B cell (primary cell): Measurements from ENCODE around the gene RMP24.

Experiments used
- ATAC-seq: fragments of 200-7000 bp; cut with Tn5 transposase; one replicate; pipeline ENCODE4 v1.10.0; 2021; ENCODE audit warnings: low read depth, mild to moderate bottlenecking, moderate number of reproducible peaks, moderate library complexity
- CTCF ChIA-PET: fragments of 350-600 bp; sonication (Branson Sonifier 250); formaldehyde crosslinking; loops from one replicate; lab custom pipeline; 2021; ENCODE audit warnings: antibody characterized with exemption, inconsistent platforms; lab: Charles Lee
- POLR2A ChIA-PET: fragments of 350-600 bp; sonication (Branson Sonifier 250); formaldehyde crosslinking; loops from one replicate; lab custom pipeline; 2021; ENCODE audit warnings: antibody characterized with exemption; lab: Charles Lee
- DNase-seq: peaks from one replicate; pipeline ENCODE4 v3.0.0; 2013
- H2AFZ ChIP-seq: 2 replicates; pipeline ENCODE4 v1.6.1; 2012; ENCODE audit warnings: mild to moderate bottlenecking, low read depth, low read length; ENCODE audit not compliant: insufficient read depth, poor library complexity, severe bottlenecking
- H3K27ac ChIP-seq, 2 donors: 1 replicate in 1 of 2; 2 replicates in 1 of 2; pipeline ENCODE4 v1.5.1; 2012 to 2013; ENCODE audit warnings: low read length in 2 of 2, mild to moderate bottlenecking in 2 of 2, moderate library complexity in 1 of 2
- H3K27me3 ChIP-seq, 4 experiments: fragments of 200-600 bp in 1 of 4; sonication (generic) in 1 of 4; replicated peaks in 1 of 4; 1 replicate in 2 of 4; 2 replicates in 2 of 4; pipeline versions ENCODE4 v1.6.1 to v1.7.0; 2013 to 2016; ENCODE audit warnings: low read length in 3 of 4, mild to moderate bottlenecking in 2 of 4, mixed read lengths in 1 of 4, moderate library complexity in 1 of 4; ENCODE audit not compliant: insufficient read depth in 4 of 4, control insufficient read depth in 3 of 4; ENCODE audit errors: control extremely low read depth in 1 of 4
- H3K36me3 ChIP-seq, 2 experiments: replicated peaks in 1 of 2; 1 replicate in 1 of 2; 2 replicates in 1 of 2; pipeline versions ENCODE4 v1.6.1 to v1.7.1; 2013; ENCODE audit warnings: low read length in 1 of 2; ENCODE audit not compliant: insufficient read depth in 2 of 2, control insufficient read depth in 1 of 2; ENCODE audit errors: control extremely low read depth in 1 of 2, extremely low read depth in 1 of 2
- H3K4me1 ChIP-seq, 2 donors: fragments of 200-600 bp in 1 of 2; sonication (generic) in 1 of 2; 1 replicate in 1 of 2; 2 replicates in 1 of 2; pipeline versions ENCODE4 v1.5.1 to v1.6.1; 2013 to 2017; ENCODE audit warnings: low read length in 2 of 2; ENCODE audit not compliant: control insufficient read depth in 2 of 2, insufficient read depth in 2 of 2
- H3K4me2 ChIP-seq: replicated peaks from 2 replicates; pipeline ENCODE3; 2012; ENCODE audit warnings: mild to moderate bottlenecking, low read depth, low read length; ENCODE audit not compliant: poor library complexity, severe bottlenecking
- H3K4me3 ChIP-seq, 5 experiments: fragments of 200-600 bp in 1 of 5; sonication (generic) in 1 of 5; 1 replicate in 3 of 5; 2 replicates in 2 of 5; pipeline versions ENCODE4 v1.5.1 to v1.7.0; 2011 to 2016; ENCODE audit warnings: low read length in 4 of 5, mild to moderate bottlenecking in 4 of 5, low read depth in 2 of 5, control low read depth in 1 of 5, moderate library complexity in 1 of 5; ENCODE audit not compliant: insufficient read depth in 1 of 5; ENCODE audit errors: control extremely low read depth in 1 of 5, extremely low read depth in 1 of 5
- H3K79me2 ChIP-seq: fragments of 200-600 bp; sonication (generic); one replicate; pipeline ENCODE4 v1.6.0; 2016; ENCODE audit warnings: low read length; ENCODE audit not compliant: control insufficient read depth, insufficient read depth
- H3K9ac ChIP-seq: fragments of 200-600 bp; sonication (generic); 2 replicates; pipeline ENCODE4 v1.6.1; 2017; ENCODE audit warnings: mild to moderate bottlenecking, low read length, moderate library complexity
- H3K9me3 ChIP-seq, 3 donors: one replicate each; pipeline versions ENCODE4 v1.6.1 to v1.7.1; 2013; ENCODE audit warnings: low read length in 2 of 3; ENCODE audit not compliant: control insufficient read depth in 2 of 3, insufficient read depth in 1 of 3; ENCODE audit errors: control extremely low read depth in 1 of 3
- H4K20me1 ChIP-seq: 2 replicates; pipeline ENCODE4 v1.6.0; 2012; ENCODE audit warnings: mild to moderate bottlenecking, low read length; ENCODE audit not compliant: insufficient read depth, control insufficient read depth, poor library complexity, severe bottlenecking
- H3K27ac Mint-ChIP-seq: one replicate; pipeline ENCODE4 v1.8.0; 2021; ENCODE audit warnings: mixed read lengths
- H3K27me3 Mint-ChIP-seq: one replicate; pipeline ENCODE4 v1.8.0; 2021; ENCODE audit warnings: mixed read lengths
- H3K4me1 Mint-ChIP-seq: one replicate; pipeline ENCODE4 v1.8.0; 2021; ENCODE audit warnings: mixed read lengths
- H3K4me3 Mint-ChIP-seq: one replicate; pipeline ENCODE4 v1.8.0; 2021; ENCODE audit warnings: mixed read lengths
- H3K9me3 Mint-ChIP-seq: one replicate; pipeline ENCODE4 v1.8.0; 2022; ENCODE audit warnings: mixed read lengths; ENCODE audit not compliant: insufficient read depth
- EZH2 ChIP-seq: IDR thresholded peaks from 2 replicates; pipeline ENCODE4 v1.6.1; 2012; ENCODE audit warnings: borderline replicate concordance, low read depth, mild to moderate bottlenecking, moderate library complexity, low read length; ENCODE audit not compliant: insufficient read depth, poor library complexity, severe bottlenecking
- WGBS: methylation state at CpG from one replicate; pipeline ENCODE4 v1.1.5; 2013; ENCODE audit warnings: missing lambda C conversion rate; ENCODE audit not compliant: insufficient coverage; 5-methylcytosine and 5-hydroxymethylcytosine counted together
- intact Hi-C: fragments of 100-400 bp; cut with micrococcal nuclease; formaldehyde crosslinking; loops from one replicate; pipeline ENCODE4 v1.10.0; 2022
- TF ChIP-seq, protein P1 (sequence below): fragments of 200-600 bp; IDR thresholded peaks from one replicate; pipeline ENCODE4 v1.8.0; 2022; ENCODE audit warnings: antibody characterized with exemption, mild to moderate bottlenecking

RMP24 gene

DNA sequence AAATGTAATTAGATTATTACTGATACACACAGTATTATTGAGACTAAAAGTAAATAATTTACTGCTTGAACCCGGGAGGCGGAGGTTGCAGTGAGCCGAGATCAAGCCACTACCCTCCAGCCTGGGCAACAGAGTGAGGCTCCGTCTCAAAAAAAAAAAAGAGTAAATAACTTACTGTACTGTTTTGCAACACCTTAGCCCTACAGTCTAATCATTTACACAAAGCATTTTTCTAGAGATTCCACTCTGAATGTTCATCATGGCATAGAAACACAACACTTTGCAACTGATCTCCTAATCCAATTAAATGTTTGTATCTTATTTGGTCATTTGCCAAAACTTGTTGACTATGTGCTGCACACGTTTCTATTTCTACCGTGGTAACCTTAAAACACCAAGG, 23.4 kb upstream of the RMP24 start:
- H3K9me3 ChIP-seq: peaks cover 0 to 4% (median 0%) of the 10 kb centered on the region in 3 donors
- intact Hi-C loops: no loop called here
- no peaks in the 10 kb centered on the region for H4K20me1 ChIP-seq
- no peak overlapping the region for H3K9ac ChIP-seq
- H3K36me3 ChIP-seq: no peaks in the 10 kb centered on the region
- H3K27me3 Mint-ChIP-seq: peaks cover 30% of the 10 kb centered on the region
- 60% methylated on average over 1 of the region's 6 CpGs for WGBS
- DNase-seq (no peak), ATAC-seq (no peak)
- H3K4me1 ChIP-seq: peaks cover 7 to 8% of the 10 kb centered on the region in 2 donors
- no peaks in the 10 kb centered on the region for H3K79me2 ChIP-seq
- no peak overlapping the region for H3K4me2 ChIP-seq
- H3K27me3 ChIP-seq: peaks cover 0 to 15% (median 7%) of the 10 kb centered on the region in 4 experiments
- peaks cover 10% of the 10 kb centered on the region for H3K4me1 Mint-ChIP-seq
- H2AFZ ChIP-seq: no peak overlapping the region
- ChIA-PET CTCF (interaction anchor here (1.5 to 6.3 kb wide), 2 partner anchors 192 to 542 kb away, joined by 5 to 106 read pairs; no protein-coding TSS in a partner anchor), POLR2A (no interaction called here)
- H3K4me3 Mint-ChIP-seq: peak overlapping the region; percentile 74
- H3K27ac ChIP-seq: no peak overlapping the region
- no peaks in the 10 kb centered on the region for H3K9me3 Mint-ChIP-seq
- no peak for TF ChIP-seq EZH2
- TF ChIP-seq, protein P1, sequence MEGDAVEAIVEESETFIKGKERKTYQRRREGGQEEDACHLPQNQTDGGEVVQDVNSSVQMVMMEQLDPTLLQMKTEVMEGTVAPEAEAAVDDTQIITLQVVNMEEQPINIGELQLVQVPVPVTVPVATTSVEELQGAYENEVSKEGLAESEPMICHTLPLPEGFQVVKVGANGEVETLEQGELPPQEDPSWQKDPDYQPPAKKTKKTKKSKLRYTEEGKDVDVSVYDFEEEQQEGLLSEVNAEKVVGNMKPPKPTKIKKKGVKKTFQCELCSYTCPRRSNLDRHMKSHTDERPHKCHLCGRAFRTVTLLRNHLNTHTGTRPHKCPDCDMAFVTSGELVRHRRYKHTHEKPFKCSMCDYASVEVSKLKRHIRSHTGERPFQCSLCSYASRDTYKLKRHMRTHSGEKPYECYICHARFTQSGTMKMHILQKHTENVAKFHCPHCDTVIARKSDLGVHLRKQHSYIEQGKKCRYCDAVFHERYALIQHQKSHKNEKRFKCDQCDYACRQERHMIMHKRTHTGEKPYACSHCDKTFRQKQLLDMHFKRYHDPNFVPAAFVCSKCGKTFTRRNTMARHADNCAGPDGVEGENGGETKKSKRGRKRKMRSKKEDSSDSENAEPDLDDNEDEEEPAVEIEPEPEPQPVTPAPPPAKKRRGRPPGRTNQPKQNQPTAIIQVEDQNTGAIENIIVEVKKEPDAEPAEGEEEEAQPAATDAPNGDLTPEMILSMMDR: no peak
- no peak overlapping the region for H3K4me3 ChIP-seq
- H3K27ac Mint-ChIP-seq: no peak overlapping the region

DNA sequence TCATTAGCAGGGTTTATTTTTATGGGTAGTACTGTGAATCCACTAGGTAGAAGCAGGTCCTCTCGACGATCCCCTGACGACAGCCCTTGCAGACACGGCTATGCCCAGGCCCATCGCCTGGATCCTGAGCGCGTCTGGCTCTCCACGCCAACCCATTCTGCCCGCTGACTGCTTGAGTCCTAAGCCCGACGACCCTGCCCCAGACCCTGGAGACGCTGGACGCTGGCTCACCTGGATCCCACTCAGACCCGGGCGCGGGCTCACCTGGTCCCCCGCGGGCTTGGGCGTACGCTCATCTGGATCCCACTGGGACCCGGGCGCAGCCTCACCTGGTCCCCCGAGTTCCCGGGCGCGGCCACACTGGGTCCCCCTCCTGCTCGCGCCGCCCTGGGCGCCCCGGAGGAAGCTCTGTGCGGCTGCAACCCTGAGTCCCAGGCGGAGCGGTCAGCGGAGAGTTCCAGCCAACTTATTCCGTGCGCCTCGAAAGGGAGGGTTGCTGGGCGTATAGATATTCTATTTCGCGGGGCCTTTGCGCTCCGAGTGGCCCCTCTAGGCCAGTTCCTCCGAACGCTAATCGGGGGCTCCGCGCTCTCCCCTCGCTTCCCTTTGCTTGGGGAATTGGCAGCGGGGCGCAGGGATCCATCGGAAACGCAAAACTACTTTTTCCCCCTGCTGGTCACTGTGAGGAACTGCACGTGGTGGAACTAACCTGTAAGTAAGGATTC, 22.4 kb upstream of the RMP24 start:
- Mint-ChIP-seq H3K27ac (no peak overlapping the region), H3K27me3 (peaks cover 32% of the 10 kb centered on the region), H3K9me3 (no peaks in the 10 kb centered on the region), H3K4me1 (peaks cover 10% of the 10 kb centered on the region), H3K4me3 (peak overlapping the region; percentile 81)
- peak; percentile 77 for DNase-seq
- Histone ChIP-seq H3K27me3 (peaks cover 0 to 10% (median 7%) of the 10 kb centered on the region in 4 experiments), H3K4me2 (peak overlapping the region; percentile 84), H3K4me3 (peak overlapping the region; percentile 11 to 56 (median 49)), H3K27ac (no peak overlapping the region), H3K9ac (peak overlapping the region; percentile 56), H2AFZ (peak overlapping the region; percentile 88), H3K9me3 (peaks cover 0 to 4% (median 0%) of the 10 kb centered on the region in 3 donors), H4K20me1 (no peaks in the 10 kb centered on the region), H3K36me3 (no peaks in the 10 kb centered on the region), H3K79me2 (no peaks in the 10 kb centered on the region), H3K4me1 (peaks cover 7 to 8% of the 10 kb centered on the region in 2 donors)
- WGBS: 18% methylated on average over 49 of the region's 54 CpGs
- TF ChIP-seq, protein P1: peak; percentile 99
- no peak for TF ChIP-seq EZH2
- CTCF ChIA-PET: interaction anchor here (0.6 to 6.3 kb wide), 10 partner anchors 9 to 543 kb away, joined by 3 to 106 read pairs (median 5); no protein-coding TSS in a partner anchor
- intact Hi-C loops: loop anchor here (1.0 to 2.0 kb wide), 6 partner anchors 23 to 564 kb away; partner anchors contain the start of gene RMP24
- peak; percentile 86 for ATAC-seq
- POLR2A ChIA-PET: interaction anchor here (0.6 kb wide), 1 partner anchor 22 kb away, joined by 4 read pairs; no protein-coding TSS in a partner anchor
